Panc1 (cell line): Measurements from ENCODE around the gene STARD10. TPM values are rescaled to one million over a fixed set of nuclear protein-coding genes. Genes with fewer than 3 reads are reported as not detected.

ENCODE experiments used
- ATAC-seq: fragments of 200-7000 bp; cut with Tn5 transposase; 2 replicates; pipeline ENCODE4 v1.9.1; 2020; ENCODE audit warnings: mild to moderate bottlenecking, moderate library complexity
- BruUV-seq: library from RNA; stranded (reverse); fragments of 400-500 nt; replicated peaks from 2 replicates; lab custom pipeline; 2021; lab: Mats Ljungman, UMichigan
- CTCF ChIA-PET: fragments of 300-600 bp; sonication (Branson Sonifier 250); formaldehyde crosslinking; loops from one replicate; lab custom pipeline; 2022; ENCODE audit warnings: antibody characterized with exemption; lab: Charles Lee
- POLR2A ChIA-PET: fragments of 300-600 bp; sonication (Branson Sonifier 250); formaldehyde crosslinking; loops from one replicate; lab custom pipeline; 2022; ENCODE audit warnings: antibody characterized with exemption; lab: Charles Lee
- DNase-seq: peaks from one replicate; pipeline ENCODE4 v3.0.0-alpha.2; 2010; ENCODE audit warnings: low read depth, low spot score
- H3K27ac ChIP-seq: 2 replicates; pipeline ENCODE4 v1.5.1; 2011; ENCODE audit warnings: mild to moderate bottlenecking, low read length, inconsistent platforms
- H3K27me3 ChIP-seq: fragments of 200-500 bp; sonication (Bioruptor generic); 2 replicates; pipeline ENCODE4 v1.6.0; 2014; ENCODE audit warnings: low read length, inconsistent platforms; ENCODE audit not compliant: control insufficient read depth, insufficient read depth
- H3K36me3 ChIP-seq: fragments of 200-500 bp; sonication (Bioruptor generic); 2 replicates; pipeline ENCODE4 v1.5.1; 2014; ENCODE audit warnings: inconsistent platforms, mild to moderate bottlenecking, low read length, moderate library complexity; ENCODE audit not compliant: control insufficient read depth, insufficient read depth
- H3K4me1 ChIP-seq: 2 replicates; pipeline ENCODE4 v1.5.1; 2011; ENCODE audit warnings: inconsistent platforms, mild to moderate bottlenecking, low read length, moderate library complexity; ENCODE audit not compliant: control insufficient read depth, insufficient read depth
- H3K4me3 ChIP-seq, 2 experiments: 2 replicates each; pipeline ENCODE4 v1.5.1; 2011 to 2012; ENCODE audit warnings: low read depth in 2 of 2, low read length in 2 of 2, mild to moderate bottlenecking in 2 of 2, inconsistent platforms in 1 of 2, moderate library complexity in 1 of 2
- H3K9me3 ChIP-seq: fragments of 200-500 bp; sonication (Bioruptor generic); 2 replicates; pipeline ENCODE4 v1.5.1; 2014; ENCODE audit warnings: low read depth, mild to moderate bottlenecking, inconsistent platforms, low read length, moderate library complexity; ENCODE audit not compliant: control insufficient read depth, insufficient read depth
- CTCF ChIP-seq: fragments of 450-650 bp; IDR thresholded peaks from 2 replicates; pipeline ENCODE4 v1.5.1; 2017; ENCODE audit warnings: mild to moderate bottlenecking
- POLR2AphosphoS5 ChIP-seq: IDR thresholded peaks from 2 replicates; pipeline ENCODE4 v1.6.1; 2012; ENCODE audit warnings: mild to moderate bottlenecking, low read depth, low read length, moderate library complexity
- REST ChIP-seq, 2 experiments: IDR thresholded peaks; 2 replicates each; pipeline ENCODE4 v1.6.1; 2011 to 2012; ENCODE audit warnings: low read depth in 2 of 2, control low read depth in 1 of 2, low read length in 1 of 2, mild to moderate bottlenecking in 1 of 2, moderate library complexity in 1 of 2; ENCODE audit not compliant: insufficient read depth in 1 of 2
- SIN3A ChIP-seq: IDR thresholded peaks from 2 replicates; pipeline ENCODE4 v1.6.1; 2012; ENCODE audit warnings: low read depth, mild to moderate bottlenecking, low read length, moderate library complexity, borderline replicate concordance; ENCODE audit not compliant: insufficient read depth
- TCF7L2 ChIP-seq: IDR thresholded peaks from 2 replicates; pipeline ENCODE4 v1.6.1; 2011; ENCODE audit warnings: mild to moderate bottlenecking, low read depth, low read length, inconsistent platforms
- in situ Hi-C: cut with HindIII; loops from 2 replicates; pipeline ENCODE4 v1.10.0; 2016; ENCODE audit warnings: low sequenced_read_pairs, low pct_unique_long_range_greater_than_20kb
- intact Hi-C: fragments of 100-400 bp; cut with micrococcal nuclease; formaldehyde crosslinking; loops from one replicate; pipeline ENCODE4 v1.10.0; 2022; ENCODE audit not compliant: unreplicated experiment
- total RNA-seq: library from RNA; stranded (reverse); gene quantifications from one replicate; pipeline ENCODE4 v1.2.1, GENCODE V29; 2021; ENCODE audit not compliant: unreplicated experiment

The STARD10 gene
- total RNA-seq, 1 experiment from 2014 or later: 32.1 TPM

GRCh38 chr11:72781063-72781312, 12.9 kb downstream of the STARD10 start:
- H3K4me3 ChIP-seq: peak overlapping the region; percentile 38 to 46
- intact Hi-C loops (no loop called here), in situ Hi-C loops (no loop called here)
- ATAC-seq (peak; percentile 23), DNase-seq (no peak)
- H3K9me3 ChIP-seq: no peaks in the 10 kb centered on the region
- TF ChIP-seq SIN3A: no peak
- TF ChIP-seq TCF7L2: no peak
- no peak for TF ChIP-seq CTCF
- TF ChIP-seq POLR2AphosphoS5: no peak
- no peaks in the 10 kb centered on the region; the same call in 1 of the 2 replicates for H3K36me3 ChIP-seq
- no peak overlapping the region for H3K27ac ChIP-seq
- ChIA-PET CTCF (interaction anchor here (0.6 kb wide), 2 partner anchors 148 to 979 kb away, joined by 9 to 16 read pairs; no protein-coding TSS in a partner anchor), POLR2A (no interaction called here)
- H3K4me1 ChIP-seq: peaks cover 12% of the 10 kb centered on the region; the same call in 1 of the 2 replicates
- no peaks in the 10 kb centered on the region for H3K27me3 ChIP-seq
- no TSS peak for BruUV-seq

GRCh38 chr11:72780296-72781062, 13.4 kb downstream of the STARD10 start:
- no peaks in the 10 kb centered on the region; the same call in 1 of the 2 replicates for H3K36me3 ChIP-seq
- H3K4me3 ChIP-seq: peak overlapping the region; percentile 38 to 46
- no TSS peak for BruUV-seq
- ChIA-PET POLR2A (no interaction called here), CTCF (interaction anchor here (0.6 kb wide), 2 partner anchors 148 to 979 kb away, joined by 9 to 16 read pairs; no protein-coding TSS in a partner anchor)
- DNase-seq (no peak), ATAC-seq (peak; percentile 6; the same call in 1 of the 2 replicates)
- TF ChIP-seq TCF7L2 (no peak), SIN3A (no peak), CTCF (no peak), POLR2AphosphoS5 (no peak), REST (IDR thresholded peaks at IDR 0.05; ENCODE audit: insufficient read depth in 1 of 2, low read depth in 2 of 2, low read length in 1 of 2) (no peak)
- H3K27me3 ChIP-seq: no peaks in the 10 kb centered on the region
- no peaks in the 10 kb centered on the region for H3K9me3 ChIP-seq
- peaks cover 12% of the 10 kb centered on the region; the same call in 1 of the 2 replicates for H3K4me1 ChIP-seq
- no peak overlapping the region for H3K27ac ChIP-seq
- in situ Hi-C loops (no loop called here), intact Hi-C loops (no loop called here)
